GM12891 (cell line): ENCODE measurements around the gene IL17D.

Experiments used
- POLR2A ChIP-seq: IDR thresholded peaks from 2 replicates; pipeline ENCODE4 v1.6.1; 2011; ENCODE audit warnings: low read depth, low read length, control low read depth
- POLR2AphosphoS5 ChIP-seq: IDR thresholded peaks from 2 replicates; pipeline ENCODE4 v1.6.1; 2011; ENCODE audit warnings: low read depth, low read length, control low read depth
- POU2F2 ChIP-seq: IDR thresholded peaks from 2 replicates; pipeline ENCODE4 v1.6.1; 2011; ENCODE audit warnings: low read depth, mild to moderate bottlenecking, control low read depth, low read length, moderate library complexity
- TAF1 ChIP-seq: IDR thresholded peaks from 2 replicates; pipeline ENCODE4 v1.6.1; 2011; ENCODE audit warnings: low read depth, low read length, control low read depth

DNA sequence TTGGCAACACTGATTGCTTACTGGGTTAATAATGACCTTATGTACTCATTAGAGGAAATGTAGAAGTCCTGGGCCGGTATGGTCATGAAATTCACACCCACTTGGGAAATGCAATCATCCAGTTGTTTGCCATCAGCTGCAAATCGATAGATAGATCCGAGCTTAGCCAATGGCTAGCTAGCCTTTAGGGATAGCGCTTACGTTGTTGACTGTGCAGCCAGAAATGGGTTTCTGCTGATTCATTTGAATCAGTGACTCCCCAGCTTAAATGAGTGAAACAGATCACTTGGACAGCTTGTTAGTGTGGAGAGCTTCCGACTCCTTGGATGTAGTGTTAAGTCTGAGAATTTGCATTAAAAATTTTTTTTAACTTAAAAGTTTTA lies 11.8 kb downstream of the IL17D start:
- TF ChIP-seq POLR2A (no peak), TAF1 (no peak), POU2F2 (no peak), POLR2AphosphoS5 (no peak)
